HG03108 (cell line): ENCODE results near the gene CEP19.

ENCODE experiments used
- ATAC-seq: cut with Tn5 transposase; IDR thresholded peaks from one replicate; pipeline ENCODE4 v1.9.1; 2021; ENCODE audit warnings: moderate library complexity; ENCODE audit not compliant: unreplicated experiment

Gene CEP19

GRCh38 chr3:196667056-196667825 lies 44.8 kb downstream of the CEP19 start:
- no peak for ATAC-seq

GRCh38 chr3:196666001-196666867 lies 45.8 kb downstream of the CEP19 start:
- no peak for ATAC-seq

- no peak for ATAC-seq
These were observed 49.1 kb downstream of the CEP19 start for GRCh38 chr3:196662711-196663571.

- no peak for ATAC-seq
These were observed 50.0 kb downstream of the CEP19 start for GRCh38 chr3:196662033-196662432.

GRCh38 chr3:196661400-196661799 lies 50.6 kb downstream of the CEP19 start:
- no peak for ATAC-seq

GRCh38 chr3:196660381-196661166 lies 51.5 kb downstream of the CEP19 start:
- ATAC-seq: no peak

GRCh38 chr3:196659901-196660351 lies 52.1 kb downstream of the CEP19 start:
- no peak for ATAC-seq
